Mesenchymal stem cell (in vitro differentiated cells and primary cell): ENCODE results near the gene HCFC2.
"Not testable (repeated sequence)": the region's sequence is repeated elsewhere in the genome, so short reads cannot be mapped to it uniquely, and the experiment has no call there.

Experiments used
- DNase-seq: peaks from one replicate; pipeline ENCODE4 v3.0.0-alpha.2; 2013
- H2AFZ ChIP-seq: one replicate; pipeline ENCODE4 v1.6.1; 2013; ENCODE audit warnings: low read depth, mild to moderate bottlenecking, control low read depth, inconsistent platforms, low read length, moderate library complexity
- H2AK5ac ChIP-seq: 2 replicates; pipeline ENCODE4 v1.6.1; 2013; ENCODE audit warnings: low read length, moderate library complexity, mild to moderate bottlenecking, inconsistent platforms; ENCODE audit not compliant: severe bottlenecking
- H2BK120ac ChIP-seq: one replicate; pipeline ENCODE4 v1.6.1; 2013; ENCODE audit warnings: low read depth, mild to moderate bottlenecking, inconsistent platforms, low read length, moderate library complexity
- H2BK12ac ChIP-seq, 2 experiments: one replicate each; pipeline ENCODE4 v1.6.1; 2013; ENCODE audit warnings: inconsistent platforms in 2 of 2, low read length in 2 of 2, mild to moderate bottlenecking in 2 of 2, moderate library complexity in 2 of 2, control low read depth in 1 of 2
- H2BK15ac ChIP-seq: one replicate; pipeline ENCODE4 v1.6.1; 2013; ENCODE audit warnings: mild to moderate bottlenecking, low read depth, inconsistent platforms; ENCODE audit not compliant: poor library complexity, severe bottlenecking
- H2BK5ac ChIP-seq: 2 replicates; pipeline ENCODE4 v1.6.1; 2013; ENCODE audit warnings: low read depth, mild to moderate bottlenecking, low read length, control low read depth, inconsistent platforms; ENCODE audit not compliant: poor library complexity, severe bottlenecking
- H3K14ac ChIP-seq, 2 experiments: one replicate each; pipeline ENCODE4 v1.6.1; 2013; ENCODE audit warnings: inconsistent platforms in 2 of 2, low read length in 2 of 2, control low read depth in 1 of 2, mild to moderate bottlenecking in 1 of 2, moderate library complexity in 1 of 2
- H3K18ac ChIP-seq, 2 experiments: one replicate each; pipeline ENCODE4 v1.6.1; 2013; ENCODE audit warnings: inconsistent platforms in 2 of 2, low read length in 2 of 2, control low read depth in 1 of 2, low read depth in 1 of 2, mild to moderate bottlenecking in 1 of 2
- H3K23ac ChIP-seq, 2 experiments: one replicate each; pipeline ENCODE4 v1.6.1; 2013; ENCODE audit warnings: inconsistent platforms in 2 of 2, low read length in 2 of 2, mild to moderate bottlenecking in 2 of 2, moderate library complexity in 2 of 2, control low read depth in 1 of 2
- H3K27ac ChIP-seq: 2 replicates; pipeline ENCODE4 v1.5.1; 2013; ENCODE audit warnings: mild to moderate bottlenecking, moderate library complexity, low read length, control low read depth, inconsistent platforms; ENCODE audit not compliant: poor library complexity, severe bottlenecking
- H3K27me3 ChIP-seq, 2 experiments: 2 replicates each; pipeline versions ENCODE4 v1.6.1 to v1.7.0; 2013; ENCODE audit warnings: low read length in 2 of 2, mild to moderate bottlenecking in 2 of 2, moderate library complexity in 2 of 2, control low read depth in 1 of 2, inconsistent platforms in 1 of 2; ENCODE audit not compliant: control insufficient read depth in 1 of 2, insufficient read depth in 1 of 2
- H3K36me3 ChIP-seq, 2 experiments: 2 replicates each; pipeline versions ENCODE4 v1.6.1 to v1.7.0; 2013; ENCODE audit warnings: low read length in 2 of 2, control low read depth in 1 of 2, inconsistent platforms in 1 of 2, low read depth in 1 of 2, mild to moderate bottlenecking in 1 of 2; ENCODE audit not compliant: insufficient read depth in 2 of 2, control insufficient read depth in 1 of 2
- H3K4ac ChIP-seq, 2 experiments: one replicate each; pipeline ENCODE4 v1.6.1; 2013; ENCODE audit warnings: inconsistent platforms in 2 of 2, low read length in 2 of 2, mild to moderate bottlenecking in 2 of 2, moderate library complexity in 2 of 2, control low read depth in 1 of 2, low read depth in 1 of 2
- H3K4me1 ChIP-seq: 2 replicates; pipeline ENCODE4 v1.6.1; 2013; ENCODE audit warnings: low read depth, low read length, control low read depth; ENCODE audit not compliant: control insufficient read depth, insufficient read depth
- H3K4me2 ChIP-seq: 2 replicates; pipeline ENCODE4 v1.6.1; 2013; ENCODE audit warnings: low read length, mild to moderate bottlenecking, inconsistent platforms; ENCODE audit not compliant: poor library complexity, severe bottlenecking
- H3K4me3 ChIP-seq, 2 experiments: 2 replicates each; pipeline versions ENCODE4 v1.5.1 to v1.7.0; 2013; ENCODE audit warnings: low read length in 2 of 2, mild to moderate bottlenecking in 2 of 2, control low read depth in 1 of 2, low read depth in 1 of 2; ENCODE audit not compliant: insufficient read depth in 1 of 2
- H3K79me1 ChIP-seq: replicated peaks from 2 replicates; pipeline ENCODE4 v1.6.1; 2013; ENCODE audit warnings: mild to moderate bottlenecking, control low read depth, low read length, inconsistent platforms; ENCODE audit not compliant: poor library complexity, severe bottlenecking
- H3K9ac ChIP-seq: 2 replicates; pipeline ENCODE4 v1.7.0; 2013; ENCODE audit warnings: mild to moderate bottlenecking, low read length, moderate library complexity
- H3K9me3 ChIP-seq: 2 replicates; pipeline ENCODE4 v1.7.0; 2013; ENCODE audit warnings: mild to moderate bottlenecking, low read length; ENCODE audit not compliant: control insufficient read depth
- H4K8ac ChIP-seq: one replicate; pipeline ENCODE4 v1.6.1; 2013; ENCODE audit warnings: inconsistent platforms, mild to moderate bottlenecking, low read length, moderate library complexity
- H4K91ac ChIP-seq: one replicate; pipeline ENCODE4 v1.6.1; 2013; ENCODE audit warnings: mild to moderate bottlenecking, low read length, inconsistent platforms
- WGBS: methylation state at CpG from one replicate; pipeline ENCODE4 v1.1.7; 2013; ENCODE audit warnings: mixed read lengths; 5-methylcytosine and 5-hydroxymethylcytosine counted together

The HCFC2 gene

DNA sequence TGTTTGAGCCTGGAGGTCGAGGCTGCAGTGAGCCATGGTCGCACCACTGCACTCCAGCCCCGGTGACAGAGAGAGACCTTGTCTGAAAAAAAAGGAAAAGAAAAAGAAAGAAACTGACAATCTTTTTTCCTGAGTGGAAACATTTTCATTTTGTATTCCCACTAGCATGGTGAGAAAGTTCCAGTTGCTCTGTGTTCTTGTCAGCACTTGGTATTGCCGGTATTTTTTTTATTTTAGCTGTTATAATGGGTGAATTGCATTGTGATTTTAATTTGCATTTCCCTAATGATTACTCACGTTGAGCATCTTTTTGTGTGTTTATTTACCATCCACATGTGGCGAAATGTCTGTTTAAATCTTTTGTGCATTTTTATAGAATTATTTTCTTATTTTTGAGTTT lies 40.0 kb upstream of the HCFC2 start:
- Histone ChIP-seq H3K27me3 (no peaks in the 10 kb centered on the region), H3K4ac (no peak overlapping the region), H3K14ac (no peak overlapping the region), H2BK5ac (no peak overlapping the region), H3K9ac (no peak overlapping the region), H2AK5ac (no peak overlapping the region), H3K4me3 (no peak overlapping the region), H3K18ac (no peak overlapping the region), H2BK15ac (no peak overlapping the region), H2AFZ (no peak overlapping the region), H2BK12ac (no peak overlapping the region), H3K36me3 (peaks cover 0 to 3% of the 10 kb centered on the region in 2 experiments), H4K8ac (no peak overlapping the region), H3K4me2 (no peak overlapping the region), H3K9me3 (peaks cover 9% of the 10 kb centered on the region), H3K27ac (no peak overlapping the region), H3K79me1 (peaks cover 13% of the 10 kb centered on the region), H3K4me1 (no peaks in the 10 kb centered on the region), H3K23ac (no peak overlapping the region), H4K91ac (no peak overlapping the region), H2BK120ac (no peak overlapping the region)
- DNase-seq = no peak
- 98% methylated on average over 5 of the region's 6 CpGs for WGBS

DNA sequence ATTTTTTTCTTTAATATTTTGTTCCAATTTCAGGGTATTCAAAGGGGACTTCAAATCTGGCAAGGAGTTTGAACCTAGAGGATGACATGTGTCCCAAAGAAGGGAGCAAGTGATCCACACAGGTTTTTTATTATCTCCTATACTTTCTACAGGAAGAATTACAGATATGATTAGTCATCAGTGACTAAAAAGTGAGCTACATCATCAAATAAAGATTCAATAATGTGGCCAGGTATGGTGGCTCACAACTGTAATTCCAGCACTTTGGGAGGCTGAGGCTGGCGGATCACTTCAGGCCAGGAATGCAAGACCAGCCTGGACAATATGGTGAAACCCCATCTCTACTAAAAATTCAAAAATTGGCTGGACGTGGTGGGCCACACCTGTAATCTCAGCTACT lies 38.6 kb upstream of the HCFC2 start:
- no peak overlapping the region for H3K9ac ChIP-seq
- no peak overlapping the region for H3K18ac ChIP-seq
- no peak overlapping the region for H2BK120ac ChIP-seq
- H3K14ac ChIP-seq = no peak overlapping the region
- peaks cover 9% of the 10 kb centered on the region for H3K9me3 ChIP-seq
- no peak for DNase-seq
- peaks cover 0 to 3% of the 10 kb centered on the region in 2 experiments for H3K36me3 ChIP-seq
- no peak overlapping the region for H2BK5ac ChIP-seq
- no peaks in the 10 kb centered on the region for H3K27me3 ChIP-seq
- H4K8ac ChIP-seq = no peak overlapping the region
- H3K79me1 ChIP-seq = peaks cover 13% of the 10 kb centered on the region
- no peak overlapping the region for H4K91ac ChIP-seq
- no peak overlapping the region for H2BK15ac ChIP-seq
- H3K27ac ChIP-seq = no peak overlapping the region
- H3K4me3 ChIP-seq = no peak overlapping the region
- no peaks in the 10 kb centered on the region for H3K4me1 ChIP-seq
- 93% methylated on average over 2 of the region's 2 CpGs for WGBS
- H2BK12ac ChIP-seq = no peak overlapping the region
- H2AFZ ChIP-seq = no peak overlapping the region
- H3K4ac ChIP-seq = no peak overlapping the region
- no peak overlapping the region for H2AK5ac ChIP-seq
- H3K23ac ChIP-seq = no peak overlapping the region
- no peak overlapping the region for H3K4me2 ChIP-seq

DNA sequence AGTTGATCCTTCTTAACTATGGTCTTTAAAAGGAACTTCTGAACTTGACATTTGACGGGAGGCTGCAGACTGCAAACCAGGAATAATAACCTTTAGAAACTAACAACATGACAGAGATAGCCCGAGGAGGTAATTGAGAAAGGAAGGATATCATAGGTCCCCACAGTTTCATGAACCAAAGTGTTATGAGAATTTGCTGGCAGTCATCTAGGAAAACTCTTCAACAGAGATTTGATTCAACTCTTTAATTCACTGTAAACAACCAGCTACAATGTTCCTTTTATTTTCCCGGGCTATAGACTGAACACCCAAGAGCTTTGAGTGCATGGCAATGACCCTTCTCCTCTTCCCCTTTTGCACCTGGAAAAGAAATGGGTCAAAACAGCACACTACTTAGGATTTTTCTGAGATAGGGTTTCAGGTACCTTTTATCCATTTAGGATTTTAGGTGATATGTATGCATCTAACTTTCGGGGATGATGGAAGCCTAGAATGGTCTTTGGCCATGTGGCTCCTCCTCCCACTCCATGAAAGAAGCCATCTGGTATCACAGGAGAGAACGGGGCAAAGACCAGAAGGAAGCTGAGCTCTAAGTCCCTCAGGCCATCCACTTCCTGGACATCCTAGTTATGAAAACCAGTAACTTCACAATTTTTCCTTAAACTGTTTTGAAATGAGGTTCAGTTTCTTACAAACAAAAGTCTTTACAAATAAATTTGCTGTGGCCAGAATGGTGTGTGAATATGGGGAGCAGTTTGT lies 37.3 kb upstream of the HCFC2 start:
- H2BK12ac ChIP-seq = no peak overlapping the region
- H3K36me3 ChIP-seq = peaks cover 0 to 3% of the 10 kb centered on the region in 2 experiments

DNA sequence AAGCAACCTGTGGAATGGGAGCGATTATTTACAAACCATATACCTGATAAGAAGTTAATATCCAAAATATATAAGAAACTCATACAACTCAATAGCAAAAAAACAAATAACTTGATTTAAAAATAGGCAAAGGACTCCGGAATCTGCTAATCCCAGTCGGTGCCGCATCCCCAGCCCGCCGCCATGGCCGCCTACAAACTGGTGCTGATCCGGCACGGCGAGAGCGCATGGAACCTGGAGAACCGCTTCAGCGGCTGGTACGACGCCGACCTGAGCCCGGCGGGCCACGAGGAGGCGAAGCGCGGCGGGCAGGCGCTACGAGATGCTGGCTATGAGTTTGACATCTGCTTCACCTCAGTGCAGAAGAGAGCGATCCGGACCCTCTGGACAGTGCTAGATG lies 33.7 kb upstream of the HCFC2 start:
- H3K27me3 ChIP-seq, H2BK12ac ChIP-seq, H3K4me1 ChIP-seq, H3K14ac ChIP-seq, H2BK120ac ChIP-seq, H2AK5ac ChIP-seq, H3K18ac ChIP-seq, H3K4me2 ChIP-seq, H3K23ac ChIP-seq, H3K36me3 ChIP-seq, H3K4me3 ChIP-seq, H3K27ac ChIP-seq, H2BK5ac ChIP-seq, H3K4ac ChIP-seq, H2AFZ ChIP-seq, DNase-seq, H3K9ac ChIP-seq, H4K91ac ChIP-seq, H3K9me3 ChIP-seq, H2BK15ac ChIP-seq, H4K8ac ChIP-seq: not testable (repeated sequence)
- H3K79me1 ChIP-seq = peaks cover 13% of the 10 kb centered on the region
- WGBS = no CpG with 5 or more reads among the region's 27 CpGs

More for the DNA sequence above, 37.3 kb upstream of the HCFC2 start:
- 76% methylated on average over 5 of the region's 5 CpGs for WGBS
- no peak for DNase-seq
- H3K18ac ChIP-seq = no peak overlapping the region
- no peak overlapping the region for H2BK15ac ChIP-seq
- no peaks in the 10 kb centered on the region for H3K4me1 ChIP-seq
- H4K91ac ChIP-seq = no peak overlapping the region
- H2BK5ac ChIP-seq = no peak overlapping the region
- H3K14ac ChIP-seq = no peak overlapping the region
- no peak overlapping the region for H2AFZ ChIP-seq
- H3K9me3 ChIP-seq = peaks cover 9% of the 10 kb centered on the region
- H2AK5ac ChIP-seq = no peak overlapping the region
- H3K23ac ChIP-seq = no peak overlapping the region
- H3K9ac ChIP-seq = no peak overlapping the region
- no peak overlapping the region for H2BK120ac ChIP-seq
- H3K4me3 ChIP-seq = no peak overlapping the region
- H3K4ac ChIP-seq = no peak overlapping the region
- no peak overlapping the region for H3K27ac ChIP-seq
- H3K79me1 ChIP-seq = peaks cover 12% of the 10 kb centered on the region
- H3K4me2 ChIP-seq = no peak overlapping the region
- H3K27me3 ChIP-seq = no peaks in the 10 kb centered on the region
- no peak overlapping the region for H4K8ac ChIP-seq
